CD14-positive monocyte (primary cell): ENCODE measurements around the gene SMARCD2. TPM values are rescaled to one million over a fixed set of nuclear protein-coding genes. Genes with fewer than 3 reads are reported as not detected.

Source experiments
- DNase-seq, 3 donors: peaks; one replicate each; pipeline ENCODE4 v3.0.0-alpha.2; 2011 to 2022
- H2AFZ ChIP-seq: 2 replicates; pipeline ENCODE4 v1.6.0; 2012; ENCODE audit warnings: mild to moderate bottlenecking, low read depth, low read length, inconsistent platforms; ENCODE audit not compliant: insufficient read depth, poor library complexity, severe bottlenecking
- H3K27ac ChIP-seq, 2 donors: 1 replicate in 1 of 2; 2 replicates in 1 of 2; pipeline ENCODE4 v1.5.1; 2012 to 2013; ENCODE audit warnings: low read length in 2 of 2, control low read depth in 1 of 2, inconsistent platforms in 1 of 2, low read depth in 1 of 2, mild to moderate bottlenecking in 1 of 2
- H3K27me3 ChIP-seq, 2 donors: one replicate each; pipeline versions ENCODE4 v1.6.0 to v1.6.1; 2011 to 2013; ENCODE audit warnings: low read length in 2 of 2; ENCODE audit not compliant: control insufficient read depth in 2 of 2, insufficient read depth in 2 of 2
- H3K36me3 ChIP-seq, 2 donors: replicated peaks in 1 of 2; 1 replicate in 1 of 2; 2 replicates in 1 of 2; pipeline versions ENCODE4 v1.5.1 to v1.6.1; 2012 to 2013; ENCODE audit warnings: low read length in 2 of 2, control low read depth in 1 of 2, inconsistent platforms in 1 of 2, mild to moderate bottlenecking in 1 of 2; ENCODE audit not compliant: insufficient read depth in 2 of 2, control insufficient read depth in 1 of 2
- H3K4me1 ChIP-seq, 2 donors: 1 replicate in 1 of 2; 2 replicates in 1 of 2; pipeline versions ENCODE4 v1.5.1 to v1.6.1; 2012 to 2013; ENCODE audit warnings: low read length in 2 of 2, control low read depth in 1 of 2, inconsistent platforms in 1 of 2, mild to moderate bottlenecking in 1 of 2, moderate library complexity in 1 of 2; ENCODE audit not compliant: insufficient read depth in 2 of 2, control insufficient read depth in 1 of 2
- H3K4me2 ChIP-seq: replicated peaks from 2 replicates; pipeline ENCODE3; 2012; ENCODE audit warnings: low read length, moderate library complexity, mild to moderate bottlenecking; ENCODE audit not compliant: poor library complexity, severe bottlenecking; ENCODE audit errors: extremely low read depth
- H3K4me3 ChIP-seq, 3 experiments: fragments of 200-600 bp in 1 of 3; sonication (generic) in 1 of 3; replicated peaks in 1 of 3; 1 replicate in 2 of 3; 2 replicates in 1 of 3; pipeline ENCODE4 v1.5.1; 2011 to 2013; ENCODE audit warnings: low read length in 3 of 3, mild to moderate bottlenecking in 3 of 3, control low read depth in 2 of 3, low read depth in 2 of 3, inconsistent platforms in 1 of 3, moderate library complexity in 1 of 3
- H3K79me2 ChIP-seq: 2 replicates; pipeline ENCODE4 v1.6.0; 2012; ENCODE audit warnings: mild to moderate bottlenecking, control low read depth, inconsistent platforms, low read length, moderate library complexity; ENCODE audit not compliant: insufficient read depth
- H3K9ac ChIP-seq: 2 replicates; pipeline ENCODE4 v1.6.0; 2017; ENCODE audit warnings: low read length, mild to moderate bottlenecking; ENCODE audit not compliant: insufficient read depth, poor library complexity, severe bottlenecking
- H3K9me3 ChIP-seq, 2 donors: replicated peaks in 1 of 2; 1 replicate in 1 of 2; 2 replicates in 1 of 2; pipeline versions ENCODE4 v1.5.1 to v1.6.1; 2012 to 2013; ENCODE audit warnings: low read length in 2 of 2, control low read depth in 1 of 2; ENCODE audit not compliant: control insufficient read depth in 1 of 2, insufficient read depth in 1 of 2
- H4K20me1 ChIP-seq: 2 replicates; pipeline ENCODE4 v1.6.0; 2012; ENCODE audit warnings: mild to moderate bottlenecking, low read length, control low read depth, moderate library complexity; ENCODE audit not compliant: insufficient read depth
- H3K27ac Mint-ChIP-seq, 7 donors: one replicate each; pipeline ENCODE4 v1.8.0; 2020; ENCODE audit warnings: mild to moderate bottlenecking in 7 of 7, mixed read lengths in 7 of 7, moderate library complexity in 6 of 7, inconsistent platforms in 2 of 7
- H3K27me3 Mint-ChIP-seq, 3 donors: one replicate each; pipeline ENCODE4 v1.8.0; 2021 to 2022; ENCODE audit warnings: low read depth in 3 of 3, mild to moderate bottlenecking in 3 of 3, mixed read lengths in 3 of 3, moderate library complexity in 3 of 3, inconsistent platforms in 1 of 3
- H3K36me3 Mint-ChIP-seq, 2 donors: one replicate each; pipeline ENCODE4 v1.8.0; 2020; ENCODE audit warnings: mixed read lengths in 2 of 2, inconsistent platforms in 1 of 2, mild to moderate bottlenecking in 1 of 2
- H3K4me1 Mint-ChIP-seq: one replicate; pipeline ENCODE4 v1.8.0; 2020; ENCODE audit warnings: mild to moderate bottlenecking, mixed read lengths
- H3K4me3 Mint-ChIP-seq, 2 donors: one replicate each; pipeline ENCODE4 v1.8.0; 2020; ENCODE audit warnings: mild to moderate bottlenecking in 2 of 2, mixed read lengths in 2 of 2, moderate library complexity in 1 of 2
- H3K9me3 Mint-ChIP-seq, 7 donors: one replicate each; pipeline ENCODE4 v1.8.0; 2020 to 2022; ENCODE audit warnings: mixed read lengths in 7 of 7, mild to moderate bottlenecking in 6 of 7, moderate library complexity in 6 of 7, inconsistent platforms in 2 of 7
- CTCF ChIP-seq: fragments of 200-600 bp; IDR thresholded peaks from one replicate; pipeline ENCODE4 v1.8.0; 2022; ENCODE audit warnings: antibody characterized with exemption, mild to moderate bottlenecking
- WGBS: methylation state at CpG from one replicate; pipeline ENCODE4 v1.1.5; 2013; ENCODE audit warnings: missing lambda C conversion rate; ENCODE audit not compliant: insufficient coverage; 5-methylcytosine and 5-hydroxymethylcytosine counted together
- intact Hi-C, 2 donors: fragments of 100-400 bp; cut with micrococcal nuclease; formaldehyde crosslinking; loops; one replicate each; pipeline versions ENCODE4 v1.15.0 to v1.15.1; 2023
- polyA plus RNA-seq, 3 donors: library from polyadenylated mRNA; depleted of rRNA in 1 of 3; unstranded in 2 of 3; stranded (reverse) in 1 of 3; fragments of 300-500 nt in 2 of 3; fragments of >200 nt in 1 of 3; fragmentation: Illumina TruSeq in 2 of 3; gene quantifications; 1 replicate in 2 of 3; 2 replicates in 1 of 3; pipeline ENCODE4 v1.2.3, GENCODE V29; 2012 to 2021

SMARCD2 gene
- polyA plus RNA-seq, 3 donors, result 60.2 to 77.9 (median 64.0) TPM

- TF ChIP-seq CTCF, result no peak
- intact Hi-C loops, result no loop called here
- no peak for DNase-seq
- no peak overlapping the region for H3K4me3 ChIP-seq
- H3K4me1 Mint-ChIP-seq, result no peaks in the 10 kb centered on the region
- no peaks in the 10 kb centered on the region for H3K27me3 Mint-ChIP-seq
- H3K4me3 Mint-ChIP-seq, result no peak overlapping the region
- H2AFZ ChIP-seq, result no peak overlapping the region
- H3K4me1 ChIP-seq, result no peaks in the 10 kb centered on the region
- H3K27ac ChIP-seq, result no peak overlapping the region
- H3K9me3 Mint-ChIP-seq, result no peaks in the 10 kb centered on the region
- no peak overlapping the region for H3K9ac ChIP-seq
- H3K27me3 ChIP-seq, result no peaks in the 10 kb centered on the region
- no CpG with 5 or more reads among the region's 1 CpG for WGBS
- H3K4me2 ChIP-seq, result no peak overlapping the region
- H4K20me1 ChIP-seq, result peaks cover 8% of the 10 kb centered on the region
- no peaks in the 10 kb centered on the region for H3K9me3 ChIP-seq
- H3K79me2 ChIP-seq, result peaks cover 7% of the 10 kb centered on the region
- peaks cover 98 to 100% of the 10 kb centered on the region in 2 donors for H3K36me3 ChIP-seq
- H3K36me3 Mint-ChIP-seq, result peaks cover 78 to 91% of the 10 kb centered on the region in 2 donors
- H3K27ac Mint-ChIP-seq, result peak overlapping the region in 2 of 7 donors; percentile 44 to 73
These were observed 38.2 kb downstream of the SMARCD2 start for GRCh38 chr17:63804328-63804727.

DNA sequence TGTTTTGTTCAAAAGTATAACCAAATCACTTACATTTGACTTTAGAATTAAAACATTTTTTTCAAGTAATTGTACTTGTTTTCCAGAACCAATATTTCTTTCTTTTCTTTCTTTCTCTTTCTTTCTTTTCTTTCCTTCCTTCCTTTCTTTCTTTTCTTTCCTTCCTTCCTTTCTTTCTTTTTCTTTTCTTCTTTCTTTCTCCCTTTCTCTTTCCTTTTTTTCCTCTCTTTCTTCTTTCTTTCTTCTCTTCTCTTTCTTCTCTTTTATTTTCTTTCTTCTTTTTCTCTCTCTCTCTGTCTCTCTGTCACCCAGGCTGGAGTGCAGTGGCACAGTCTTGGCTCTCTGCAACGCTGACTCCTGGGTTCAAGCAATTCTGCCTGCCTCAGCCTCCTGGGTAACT lies 41.7 kb downstream of the SMARCD2 start:
- intact Hi-C loops, result no loop called here
- no peak overlapping the region for H3K4me3 Mint-ChIP-seq
- Histone ChIP-seq H3K9ac (no peak overlapping the region), H3K27ac (no peak overlapping the region), H4K20me1 (peaks cover 32% of the 10 kb centered on the region), H2AFZ (no peak overlapping the region), H3K79me2 (peaks cover 20% of the 10 kb centered on the region), H3K4me2 (no peak overlapping the region), H3K9me3 (no peaks in the 10 kb centered on the region), H3K36me3 (peaks cover 98 to 100% of the 10 kb centered on the region in 2 donors), H3K27me3 (no peaks in the 10 kb centered on the region), H3K4me3 (no peak overlapping the region), H3K4me1 (no peaks in the 10 kb centered on the region)
- no peak for DNase-seq
- peak; percentile 20 for TF ChIP-seq CTCF
- peaks cover 79 to 95% of the 10 kb centered on the region in 2 donors for H3K36me3 Mint-ChIP-seq
- WGBS, result no CpG with 5 or more reads among the region's 1 CpG
- H3K27me3 Mint-ChIP-seq, result no peaks in the 10 kb centered on the region
- H3K4me1 Mint-ChIP-seq, result no peaks in the 10 kb centered on the region
- no peaks in the 10 kb centered on the region for H3K9me3 Mint-ChIP-seq
- H3K27ac Mint-ChIP-seq, result peak overlapping the region in 6 of 7 donors; percentile 36 to 77 (median 62)
